ENCODE measurements around the gene FHIT. TPM values are rescaled to one million over a fixed set of nuclear protein-coding genes. Genes with fewer than 3 reads are reported as not detected.

FHIT gene
- total RNA-seq, 1 experiment from 2014 or later: 3.6 TPM

- no peak overlapping the region for H3K27ac ChIP-seq (ENCODE audit: low read length)
- CTCF ChIA-PET: interaction anchor here (0.5 kb wide), 1 partner anchor 1893 kb away, joined by 4 read pairs; no protein-coding TSS in a partner anchor
- H3K9me2 ChIP-seq (replicated peaks; ENCODE audit: low read length): no peaks in the 10 kb centered on the region
- H4K20me1 ChIP-seq (ENCODE audit: low read length): no peaks in the 10 kb centered on the region
- no peaks in the 10 kb centered on the region for H3F3A ChIP-seq (ENCODE audit: low read length, unreplicated experiment)
- POLR2A ChIA-PET (ENCODE audit: unreplicated experiment): no interaction called here
- H3K79me2 ChIP-seq (ENCODE audit: low read length): no peaks in the 10 kb centered on the region
- no peak overlapping the region for H3K4me2 ChIP-seq (ENCODE audit: low read length)
- BruUV-seq (replicated peaks): no TSS peak
- ATAC-seq (peak; percentile 45; the same call in 1 of the 2 replicates), DNase-seq (peak; percentile 32)
- no peaks in the 10 kb centered on the region for H3K27me3 ChIP-seq (ENCODE audit: low read length)
- peaks cover 10% of the 10 kb centered on the region; the same call in 1 of the 2 replicates for H3K9me3 ChIP-seq (ENCODE audit: low read length)
- H3K4me1 ChIP-seq (ENCODE audit: insufficient read depth, low read length): no peaks in the 10 kb centered on the region; the same call in 1 of the 2 replicates
- intact Hi-C loops (cut with micrococcal nuclease): no loop called here
- TF ChIP-seq EZH2 (IDR thresholded peaks at IDR 0.05; ENCODE audit: low read length, unreplicated experiment): no peak
- TF ChIP-seq CTCF (conservative IDR thresholded peaks at IDR 0.05; ENCODE audit: low read depth, low read length): peak; percentile 58
- TF ChIP-seq EZH2phosphoT487 (IDR thresholded peaks at IDR 0.05; ENCODE audit: borderline replicate concordance, low read length): no peak
- H2AFZ ChIP-seq (ENCODE audit: low read length): no peak overlapping the region
- H3K4me3 ChIP-seq (ENCODE audit: low read length): no peak overlapping the region
- H3K36me3 ChIP-seq (ENCODE audit: low read depth, low read length): no peaks in the 10 kb centered on the region
- no peak overlapping the region for H3K9ac ChIP-seq (ENCODE audit: low read length)
These were observed 496.2 kb downstream of the FHIT start for GRCh38 chr3:60755094-60755493.

- ChIA-PET CTCF (no interaction called here), POLR2A (ENCODE audit: unreplicated experiment) (no interaction called here)
- H4K20me1 ChIP-seq (ENCODE audit: low read length): no peaks in the 10 kb centered on the region
- DNase-seq (no peak), ATAC-seq (no peak)
- H3K9me3 ChIP-seq (ENCODE audit: low read length): peaks cover 10% of the 10 kb centered on the region; the same call in 1 of the 2 replicates
- no peaks in the 10 kb centered on the region for H3K27me3 ChIP-seq (ENCODE audit: low read length)
- BruUV-seq (replicated peaks): no TSS peak
- no peak overlapping the region for H3K27ac ChIP-seq (ENCODE audit: low read length)
- no peaks in the 10 kb centered on the region for H3K79me2 ChIP-seq (ENCODE audit: low read length)
- no peak overlapping the region for H3K9ac ChIP-seq (ENCODE audit: low read length)
- no peak overlapping the region for H2AFZ ChIP-seq (ENCODE audit: low read length)
- H3K4me2 ChIP-seq (ENCODE audit: low read length): no peak overlapping the region
- H3K36me3 ChIP-seq (ENCODE audit: low read depth, low read length): no peaks in the 10 kb centered on the region
- intact Hi-C loops (cut with micrococcal nuclease): no loop called here
- no peaks in the 10 kb centered on the region; the same call in 1 of the 2 replicates for H3K4me1 ChIP-seq (ENCODE audit: insufficient read depth, low read length)
- H3F3A ChIP-seq (ENCODE audit: low read length, unreplicated experiment): no peaks in the 10 kb centered on the region
- no peaks in the 10 kb centered on the region for H3K9me2 ChIP-seq (replicated peaks; ENCODE audit: low read length)
- no peak for TF ChIP-seq CTCF (conservative IDR thresholded peaks at IDR 0.05; ENCODE audit: low read depth, low read length)
- no peak for TF ChIP-seq EZH2 (IDR thresholded peaks at IDR 0.05; ENCODE audit: low read length, unreplicated experiment)
- no peak for TF ChIP-seq EZH2phosphoT487 (IDR thresholded peaks at IDR 0.05; ENCODE audit: borderline replicate concordance, low read length)
- H3K4me3 ChIP-seq (ENCODE audit: low read length): no peak overlapping the region
These were observed 496.6 kb downstream of the FHIT start for GRCh38 chr3:60754617-60755016.

- H4K20me1 ChIP-seq (ENCODE audit: low read length): no peaks in the 10 kb centered on the region
- no peaks in the 10 kb centered on the region for H3K79me2 ChIP-seq (ENCODE audit: low read length)
- no peak overlapping the region for H3K4me2 ChIP-seq (ENCODE audit: low read length)
- H3K9me3 ChIP-seq (ENCODE audit: low read length): peaks cover 10% of the 10 kb centered on the region; the same call in 1 of the 2 replicates
- DNase-seq: no peak
- BruUV-seq (replicated peaks): no TSS peak
- no peaks in the 10 kb centered on the region for H3F3A ChIP-seq (ENCODE audit: low read length, unreplicated experiment)
- H3K9me2 ChIP-seq (replicated peaks; ENCODE audit: low read length): no peaks in the 10 kb centered on the region
- no peak overlapping the region for H3K4me3 ChIP-seq (ENCODE audit: low read length)
- H3K36me3 ChIP-seq (ENCODE audit: low read depth, low read length): no peaks in the 10 kb centered on the region
- no peak for ATAC-seq
- TF ChIP-seq EZH2 (IDR thresholded peaks at IDR 0.05; ENCODE audit: low read length, unreplicated experiment) (no peak), CTCF (conservative IDR thresholded peaks at IDR 0.05; ENCODE audit: low read depth, low read length) (no peak), EZH2phosphoT487 (IDR thresholded peaks at IDR 0.05; ENCODE audit: borderline replicate concordance, low read length) (no peak)
- POLR2A ChIA-PET (ENCODE audit: unreplicated experiment): no interaction called here
- CTCF ChIA-PET: no interaction called here
- no peaks in the 10 kb centered on the region; the same call in 1 of the 2 replicates for H3K4me1 ChIP-seq (ENCODE audit: insufficient read depth, low read length)
- H3K27ac ChIP-seq (ENCODE audit: low read length): no peak overlapping the region
- no peaks in the 10 kb centered on the region for H3K27me3 ChIP-seq (ENCODE audit: low read length)
- intact Hi-C loops (cut with micrococcal nuclease): no loop called here
- H2AFZ ChIP-seq (ENCODE audit: low read length): no peak overlapping the region
- no peak overlapping the region for H3K9ac ChIP-seq (ENCODE audit: low read length)
These were observed 498.4 kb downstream of the FHIT start for GRCh38 chr3:60752809-60753208.

All from PC-3 (cell line).